Ishikawa (cell line): ENCODE data around the gene KRT36.

Source experiments
- CEBPB ChIP-seq: IDR thresholded peaks from 2 replicates; pipeline ENCODE4 v1.6.1; 2012
- CREB1 ChIP-seq: IDR thresholded peaks from 2 replicates; pipeline ENCODE4 v1.6.1; 2012; ENCODE audit warnings: low read depth
- EGR1 ChIP-seq: IDR thresholded peaks from 2 replicates; pipeline ENCODE4 v1.6.1; 2012
- EP300 ChIP-seq: IDR thresholded peaks from 2 replicates; pipeline ENCODE4 v1.6.1; 2012; ENCODE audit warnings: borderline replicate concordance
- FOXM1 ChIP-seq: IDR thresholded peaks from 2 replicates; pipeline ENCODE4 v1.6.1; 2012; ENCODE audit warnings: low read depth, borderline replicate concordance
- NFIC ChIP-seq: IDR thresholded peaks from 2 replicates; pipeline ENCODE4 v1.6.1; 2012
- RAD21 ChIP-seq: IDR thresholded peaks from 2 replicates; pipeline ENCODE4 v1.6.1; 2012; ENCODE audit warnings: low read depth
- TAF1 ChIP-seq: IDR thresholded peaks from 2 replicates; pipeline ENCODE4 v1.6.1; 2012; ENCODE audit warnings: low read depth, mild to moderate bottlenecking
- TCF12 ChIP-seq: IDR thresholded peaks from 2 replicates; pipeline ENCODE4 v1.6.1; 2012; ENCODE audit warnings: low read depth
- TEAD4 ChIP-seq: IDR thresholded peaks from 2 replicates; pipeline ENCODE4 v1.6.1; 2012
- YY1 ChIP-seq: IDR thresholded peaks from 2 replicates; pipeline ENCODE4 v1.6.1; 2012; ENCODE audit warnings: low read depth
- ZBTB7A ChIP-seq: IDR thresholded peaks from 2 replicates; pipeline ENCODE4 v1.6.1; 2012; ENCODE audit warnings: low read depth
- TF ChIP-seq, protein P1 (sequence below): IDR thresholded peaks from 2 replicates; pipeline ENCODE4 v1.6.1; 2012; ENCODE audit warnings: low read depth, mild to moderate bottlenecking
- TF ChIP-seq, protein P2 (sequence below): IDR thresholded peaks from 2 replicates; pipeline ENCODE4 v1.6.1; 2012
- TF ChIP-seq, protein P3 (sequence below): IDR thresholded peaks from 2 replicates; pipeline ENCODE4 v1.6.1; 2012

The KRT36 gene

DNA sequence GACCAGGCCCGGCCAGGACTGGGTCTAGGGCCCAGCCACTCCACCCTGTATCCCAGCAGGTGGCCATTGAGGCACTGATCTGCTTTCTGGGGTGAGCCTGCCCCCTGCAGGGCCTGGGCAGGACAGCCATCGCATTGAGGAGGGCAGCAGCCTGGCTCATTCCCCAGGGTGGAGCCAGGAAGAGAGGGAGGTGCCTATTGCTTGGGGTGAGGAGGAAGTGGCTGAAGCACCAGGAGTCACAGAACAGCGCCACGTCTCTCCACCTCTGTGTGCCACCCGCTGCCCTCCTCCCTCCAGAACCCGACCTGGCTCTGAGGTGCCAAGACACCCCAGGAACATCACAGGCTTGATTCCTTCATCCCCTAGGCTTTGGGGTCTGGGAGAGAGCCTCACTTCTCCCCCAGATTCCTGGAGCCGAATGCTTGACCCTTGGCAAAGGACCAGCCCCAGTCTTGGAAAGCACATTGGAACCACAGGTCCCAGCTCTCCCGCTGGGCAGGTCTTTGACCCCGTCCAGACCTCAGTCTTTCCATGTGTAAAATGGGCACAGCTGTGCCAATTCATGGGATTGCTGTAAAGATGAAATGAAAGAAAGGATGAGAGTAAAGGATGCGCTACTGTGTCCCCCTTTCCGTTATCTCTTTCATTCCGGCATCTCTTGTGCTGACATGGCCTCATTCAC, 7.2 kb upstream of the KRT36 start:
- TF ChIP-seq YY1 (0 out of 2 replicates have a peak, but pooled peaks have one; percentile 53), RAD21 (peak; percentile 89), CEBPB (no peak), CREB1 (no peak), NFIC (no peak)
- TF ChIP-seq, protein P1, sequence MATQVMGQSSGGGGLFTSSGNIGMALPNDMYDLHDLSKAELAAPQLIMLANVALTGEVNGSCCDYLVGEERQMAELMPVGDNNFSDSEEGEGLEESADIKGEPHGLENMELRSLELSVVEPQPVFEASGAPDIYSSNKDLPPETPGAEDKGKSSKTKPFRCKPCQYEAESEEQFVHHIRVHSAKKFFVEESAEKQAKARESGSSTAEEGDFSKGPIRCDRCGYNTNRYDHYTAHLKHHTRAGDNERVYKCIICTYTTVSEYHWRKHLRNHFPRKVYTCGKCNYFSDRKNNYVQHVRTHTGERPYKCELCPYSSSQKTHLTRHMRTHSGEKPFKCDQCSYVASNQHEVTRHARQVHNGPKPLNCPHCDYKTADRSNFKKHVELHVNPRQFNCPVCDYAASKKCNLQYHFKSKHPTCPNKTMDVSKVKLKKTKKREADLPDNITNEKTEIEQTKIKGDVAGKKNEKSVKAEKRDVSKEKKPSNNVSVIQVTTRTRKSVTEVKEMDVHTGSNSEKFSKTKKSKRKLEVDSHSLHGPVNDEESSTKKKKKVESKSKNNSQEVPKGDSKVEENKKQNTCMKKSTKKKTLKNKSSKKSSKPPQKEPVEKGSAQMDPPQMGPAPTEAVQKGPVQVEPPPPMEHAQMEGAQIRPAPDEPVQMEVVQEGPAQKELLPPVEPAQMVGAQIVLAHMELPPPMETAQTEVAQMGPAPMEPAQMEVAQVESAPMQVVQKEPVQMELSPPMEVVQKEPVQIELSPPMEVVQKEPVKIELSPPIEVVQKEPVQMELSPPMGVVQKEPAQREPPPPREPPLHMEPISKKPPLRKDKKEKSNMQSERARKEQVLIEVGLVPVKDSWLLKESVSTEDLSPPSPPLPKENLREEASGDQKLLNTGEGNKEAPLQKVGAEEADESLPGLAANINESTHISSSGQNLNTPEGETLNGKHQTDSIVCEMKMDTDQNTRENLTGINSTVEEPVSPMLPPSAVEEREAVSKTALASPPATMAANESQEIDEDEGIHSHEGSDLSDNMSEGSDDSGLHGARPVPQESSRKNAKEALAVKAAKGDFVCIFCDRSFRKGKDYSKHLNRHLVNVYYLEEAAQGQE: 0 out of 2 replicates have a peak, but pooled peaks have one; percentile 5

DNA sequence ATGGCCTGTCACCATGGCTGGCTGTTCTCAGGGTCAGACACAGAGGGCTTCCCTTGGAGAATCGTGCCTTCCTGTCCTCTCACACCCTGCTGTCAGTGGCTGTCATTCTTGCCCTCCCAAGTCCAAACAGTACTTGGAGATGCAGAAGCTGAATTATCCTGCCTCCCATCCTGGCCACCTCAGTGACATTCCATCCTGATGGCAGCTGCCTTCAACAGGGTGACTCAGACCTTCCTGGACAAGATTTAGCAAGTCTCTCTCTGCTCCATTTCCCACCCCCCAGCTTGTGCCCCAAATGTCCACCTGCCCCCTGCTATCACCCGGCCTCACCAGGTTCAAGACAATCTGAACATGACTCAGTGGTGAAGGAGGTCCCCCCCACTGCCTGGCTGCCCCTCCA, 4.8 kb upstream of the KRT36 start:
- TF ChIP-seq ZBTB7A (no peak), EGR1 (no peak), RAD21 (no peak), NFIC (no peak), FOXM1 (no peak), CREB1 (no peak)
- TF ChIP-seq, protein P2, sequence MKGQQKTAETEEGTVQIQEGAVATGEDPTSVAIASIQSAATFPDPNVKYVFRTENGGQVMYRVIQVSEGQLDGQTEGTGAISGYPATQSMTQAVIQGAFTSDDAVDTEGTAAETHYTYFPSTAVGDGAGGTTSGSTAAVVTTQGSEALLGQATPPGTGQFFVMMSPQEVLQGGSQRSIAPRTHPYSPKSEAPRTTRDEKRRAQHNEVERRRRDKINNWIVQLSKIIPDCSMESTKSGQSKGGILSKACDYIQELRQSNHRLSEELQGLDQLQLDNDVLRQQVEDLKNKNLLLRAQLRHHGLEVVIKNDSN: no peak
- TF ChIP-seq, protein P3, sequence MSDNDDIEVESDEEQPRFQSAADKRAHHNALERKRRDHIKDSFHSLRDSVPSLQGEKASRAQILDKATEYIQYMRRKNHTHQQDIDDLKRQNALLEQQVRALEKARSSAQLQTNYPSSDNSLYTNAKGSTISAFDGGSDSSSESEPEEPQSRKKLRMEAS: no peak

DNA sequence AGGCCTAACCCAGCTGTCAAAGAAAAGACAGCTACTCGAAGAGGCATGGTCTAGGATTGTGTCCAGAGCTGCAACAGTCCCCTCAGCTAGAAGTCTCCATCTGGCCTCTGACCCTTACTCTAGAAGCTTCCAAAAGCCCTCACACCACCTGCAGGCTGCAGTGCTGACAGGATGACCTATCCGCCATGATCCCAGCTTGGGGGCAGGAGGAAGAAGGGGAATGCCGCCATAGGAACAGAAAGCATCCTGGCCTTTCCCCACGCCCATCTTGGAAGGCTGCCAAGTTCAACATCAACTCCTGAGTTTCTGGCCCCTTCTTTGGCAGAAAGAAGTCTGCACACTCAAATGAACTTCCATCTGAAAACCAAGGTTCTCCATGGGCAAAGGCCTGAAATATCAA, 3.1 kb upstream of the KRT36 start:
- TF ChIP-seq ZBTB7A (no peak), NFIC (peak; percentile 64)

DNA sequence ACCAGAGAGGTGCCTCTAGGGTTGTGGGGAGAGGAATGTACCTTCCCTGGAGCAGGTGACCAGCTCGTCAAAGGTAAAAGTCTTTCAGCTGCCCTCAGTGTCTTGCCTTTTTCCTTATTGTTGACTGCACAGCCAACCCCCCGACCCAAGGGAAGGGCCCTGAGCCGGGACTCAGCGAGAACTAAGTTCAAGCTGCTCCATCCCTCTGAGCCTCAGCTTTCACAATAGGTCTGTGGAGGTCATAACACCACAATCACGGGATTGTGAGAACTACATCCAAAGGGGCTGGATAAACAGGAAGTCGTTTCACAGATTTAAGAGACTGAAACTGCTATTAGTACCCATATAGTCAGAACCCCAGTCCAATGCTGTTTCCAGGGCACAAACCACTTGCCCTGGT, 2.6 kb upstream of the KRT36 start:
- TF ChIP-seq CREB1 (no peak), CEBPB (no peak), EP300 (no peak), FOXM1 (no peak), YY1 (no peak), TCF12 (no peak), ZBTB7A (no peak), EGR1 (no peak), TEAD4 (no peak), TAF1 (no peak), RAD21 (no peak), NFIC (no peak)
- TF ChIP-seq, protein P3: no peak
- TF ChIP-seq, protein P1: no peak

DNA sequence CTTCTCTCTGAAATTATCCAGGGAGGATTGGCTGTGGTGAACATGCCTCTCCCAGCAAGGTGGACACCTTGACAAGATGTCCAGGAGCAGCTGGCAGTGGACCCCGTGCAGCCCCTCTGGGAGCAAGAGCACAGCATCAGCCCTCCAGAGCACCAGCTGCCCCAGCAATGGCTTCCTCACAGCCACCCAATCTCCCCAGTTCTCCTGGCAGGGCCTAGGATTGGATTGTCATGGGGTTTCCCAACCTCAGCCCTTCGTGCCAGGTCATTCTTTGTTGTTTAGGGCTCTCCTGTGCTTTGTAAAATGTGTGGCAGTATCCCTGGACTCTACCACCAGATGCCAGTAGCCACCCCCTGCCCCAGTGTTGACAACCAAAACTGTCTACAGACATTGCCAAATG, 1.8 kb upstream of the KRT36 start:
- TF ChIP-seq FOXM1: no peak
- no peak for TF ChIP-seq CREB1
- TF ChIP-seq YY1: no peak
- no peak for TF ChIP-seq TCF12
- TF ChIP-seq, protein P2: no peak

DNA sequence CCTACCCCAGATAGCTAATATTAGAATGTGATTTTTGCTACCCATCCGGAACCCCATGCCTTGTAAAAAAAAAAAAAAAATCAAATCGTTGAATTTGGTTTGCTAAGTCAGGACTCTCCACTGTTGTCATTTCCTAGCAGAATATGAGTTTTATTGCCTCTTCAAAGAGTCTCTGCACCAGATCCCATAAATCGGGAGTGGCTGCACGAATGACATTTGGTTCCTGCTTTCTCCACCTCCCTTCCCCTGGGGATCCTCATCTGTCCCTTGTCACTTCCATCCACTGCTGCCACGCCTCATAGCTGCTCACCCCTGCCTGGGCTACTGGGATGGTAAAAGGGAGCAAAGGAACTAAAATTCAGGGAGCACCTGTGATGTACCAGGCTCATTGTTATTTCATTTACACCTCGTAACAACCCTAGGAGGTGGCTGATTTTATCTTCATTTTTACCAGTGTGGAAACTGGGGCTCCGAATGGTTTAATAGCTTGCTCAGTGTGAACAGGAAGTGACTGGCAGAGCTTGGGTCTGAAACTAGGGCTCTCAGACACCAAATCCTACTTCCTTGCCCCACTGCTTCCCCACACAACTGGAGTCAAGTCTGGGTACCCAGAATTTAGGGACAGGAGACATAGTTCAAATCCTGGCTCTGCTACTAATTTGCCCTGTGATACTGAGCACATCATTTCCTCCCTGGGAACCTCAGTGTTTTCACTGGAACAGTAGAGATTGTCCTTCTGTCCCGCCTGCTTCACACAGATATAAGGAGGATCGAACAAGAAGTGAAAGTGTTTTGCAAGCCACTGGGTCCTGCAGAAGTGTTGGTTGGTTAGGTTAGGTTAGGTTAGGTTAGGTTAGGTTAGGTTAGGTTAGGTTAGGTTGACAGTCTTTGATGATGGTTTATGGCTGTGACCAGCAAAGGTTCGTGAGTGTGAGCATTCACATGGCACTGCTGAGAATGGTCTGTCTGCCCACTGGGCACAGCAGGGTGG, 585 bp upstream of the KRT36 start:
- TF ChIP-seq TAF1 (no peak), EP300 (no peak), ZBTB7A (no peak), RAD21 (no peak), CEBPB (no peak), TCF12 (no peak), CREB1 (no peak), FOXM1 (no peak), NFIC (no peak), YY1 (no peak), TEAD4 (no peak), EGR1 (no peak)
- TF ChIP-seq, protein P3: no peak
- TF ChIP-seq, protein P1: no peak
- TF ChIP-seq, protein P2: no peak
